GM18519 (cell line): ENCODE data around the gene HNRNPDL.
A peak's percentile ranks its signal among the peaks of the same experiment; 100 is the strongest.
"Not testable (repeated sequence)": the region's sequence is repeated elsewhere in the genome, so short reads cannot be mapped to it uniquely, and the experiment has no call there.

ENCODE experiments used
- ATAC-seq: cut with Tn5 transposase; IDR thresholded peaks from one replicate; pipeline ENCODE4 v1.9.1; 2021; ENCODE audit warnings: mild to moderate bottlenecking, moderate library complexity; ENCODE audit not compliant: unreplicated experiment, low FRiP score

The HNRNPDL gene

DNA sequence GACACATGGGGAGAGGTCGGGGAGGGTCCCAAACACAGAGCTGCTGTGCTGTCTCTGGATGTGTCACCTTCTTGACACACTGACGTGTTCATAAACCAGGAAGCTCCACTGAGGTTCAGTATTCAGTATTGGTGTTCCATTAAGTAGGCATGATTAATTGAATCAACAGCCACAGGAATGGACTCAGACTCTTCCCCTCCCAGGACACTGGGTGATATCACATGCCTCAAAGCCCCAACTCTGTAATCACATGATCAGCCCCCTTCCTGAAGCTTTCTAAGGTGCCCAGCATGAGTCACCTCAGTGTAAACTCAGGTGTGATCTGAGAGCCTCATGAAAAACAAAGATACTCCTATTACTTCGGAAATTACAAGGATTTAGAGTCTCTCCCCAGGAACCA, 35.4 kb downstream of the HNRNPDL start:
- no peak for ATAC-seq

DNA sequence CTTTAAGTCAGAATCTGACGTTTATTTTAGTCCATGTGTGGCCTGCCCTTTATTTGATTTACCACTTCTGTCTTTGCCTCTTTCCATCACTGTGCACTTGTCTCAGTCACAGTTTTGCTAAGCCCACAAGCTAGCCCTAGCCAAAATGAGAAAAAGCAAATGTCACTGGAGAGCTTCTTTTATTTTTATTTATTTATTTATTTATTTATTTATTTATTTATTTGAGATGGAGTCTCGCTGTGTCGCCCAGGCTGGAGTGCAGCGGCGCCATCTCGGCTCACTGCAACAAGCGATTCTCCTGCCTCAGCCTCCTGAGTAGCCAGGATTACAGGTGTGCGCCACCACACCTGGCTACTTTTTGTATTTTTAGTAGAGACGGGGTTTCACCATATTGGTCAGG, 40.2 kb downstream of the HNRNPDL start:
- ATAC-seq: not testable (repeated sequence)

DNA sequence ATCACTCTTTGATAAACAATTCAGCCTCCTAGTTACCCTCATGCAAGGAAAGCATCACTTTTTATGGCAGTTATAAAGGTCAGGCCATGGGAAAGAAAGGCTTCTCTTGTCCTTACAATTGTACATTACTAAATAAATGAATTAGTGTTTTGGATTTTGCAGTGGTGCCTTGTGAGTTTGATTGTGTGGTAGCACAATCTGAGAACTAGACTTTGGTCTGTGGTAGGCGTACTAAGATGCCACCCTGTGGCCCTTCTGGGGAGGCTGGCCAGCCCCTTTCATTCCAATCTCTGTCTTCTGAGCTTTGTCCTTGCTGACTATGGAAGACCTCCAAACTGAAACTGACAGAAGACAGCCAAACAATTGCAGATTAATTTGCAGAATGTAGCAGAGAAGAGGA, 41.9 kb downstream of the HNRNPDL start:
- no peak for ATAC-seq

DNA sequence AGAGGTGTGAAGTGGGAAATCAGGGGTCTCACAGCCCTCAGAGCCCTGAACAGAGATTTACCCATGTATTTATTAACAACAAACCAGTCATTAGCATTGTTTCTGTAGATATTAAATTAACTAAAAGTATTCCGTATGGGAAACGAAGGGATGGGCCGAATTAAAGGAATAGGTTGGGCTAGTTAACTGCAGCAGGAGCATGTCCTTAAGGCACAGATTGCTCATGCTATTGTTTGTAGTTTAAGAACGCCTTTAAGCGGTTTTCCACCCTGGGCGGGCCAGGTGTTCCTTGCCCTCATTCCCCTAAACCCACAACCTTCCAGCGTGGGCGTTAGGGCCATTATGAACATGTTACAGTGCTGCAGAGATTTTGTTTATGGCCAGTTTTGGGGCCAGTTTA, 44.0 kb downstream of the HNRNPDL start:
- not testable (repeated sequence) for ATAC-seq

DNA sequence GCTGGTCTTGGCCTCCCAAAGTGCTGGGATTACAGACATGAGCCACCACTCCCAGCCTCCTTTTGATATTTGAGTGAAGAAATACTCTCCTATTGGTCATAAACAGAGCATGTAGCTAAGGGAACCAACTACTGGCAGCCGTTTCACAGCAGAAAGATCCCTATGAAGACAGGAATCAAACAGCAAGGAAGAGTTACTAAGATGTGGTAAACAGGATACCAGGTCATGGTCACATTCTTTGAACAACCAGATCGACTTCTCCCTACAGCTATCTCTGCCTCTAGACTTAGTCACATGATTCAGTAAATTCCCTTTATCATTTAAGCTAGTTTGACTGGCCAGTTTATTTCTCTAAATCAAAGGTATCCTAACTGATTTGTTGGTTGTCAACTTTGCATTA, 47.5 kb downstream of the HNRNPDL start:
- ATAC-seq: no peak

DNA sequence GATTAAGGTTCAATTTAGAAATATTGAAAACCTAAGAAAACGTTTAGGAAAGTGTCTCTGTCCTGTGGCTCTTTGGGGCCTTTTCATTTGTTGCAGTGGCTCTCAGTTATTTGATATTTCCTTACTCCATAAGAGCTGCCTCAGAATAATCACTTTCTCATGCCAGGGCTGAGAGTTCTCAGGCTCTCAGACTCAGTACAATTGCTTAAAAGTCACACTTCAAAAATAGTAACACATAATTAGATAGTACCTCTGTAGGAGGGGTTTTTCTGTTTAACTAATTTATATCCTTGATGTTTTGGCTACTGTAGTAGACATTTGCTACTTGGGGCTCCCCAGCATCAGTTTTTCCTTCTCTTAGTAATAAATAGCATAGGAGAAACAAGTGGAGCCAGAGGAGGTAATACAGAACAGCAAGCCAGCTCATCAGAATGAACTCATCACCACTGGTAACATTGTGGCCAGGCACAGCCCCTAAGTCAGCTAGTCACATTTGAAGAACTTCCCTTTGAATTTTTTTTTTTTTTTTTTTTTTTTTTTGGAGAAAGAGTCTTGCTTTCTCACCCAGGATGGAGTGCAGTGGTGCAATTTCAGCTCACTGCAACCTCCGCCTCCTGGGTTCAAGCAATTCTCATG, 48.5 kb downstream of the HNRNPDL start:
- ATAC-seq: no peak

DNA sequence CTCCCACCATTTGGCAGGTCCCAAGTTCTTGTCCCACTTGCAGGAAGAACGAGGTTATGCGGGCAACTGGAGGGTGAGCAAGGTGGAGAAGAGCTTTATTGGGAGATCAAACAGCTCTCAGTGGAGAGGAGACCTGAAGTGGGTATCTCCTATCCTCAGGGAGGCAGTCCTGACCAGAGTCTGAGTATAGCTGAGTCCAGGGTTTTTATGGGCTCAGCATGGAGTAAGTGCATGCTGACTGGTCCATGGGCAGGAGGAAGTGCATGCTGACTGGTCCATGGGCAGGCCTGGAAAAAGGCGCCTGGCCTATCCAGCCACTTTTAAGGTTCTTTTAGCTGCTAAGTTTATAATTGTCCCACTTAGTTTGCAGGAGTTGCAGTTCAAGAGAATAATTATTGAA, 49.0 kb downstream of the HNRNPDL start:
- ATAC-seq: no peak

DNA sequence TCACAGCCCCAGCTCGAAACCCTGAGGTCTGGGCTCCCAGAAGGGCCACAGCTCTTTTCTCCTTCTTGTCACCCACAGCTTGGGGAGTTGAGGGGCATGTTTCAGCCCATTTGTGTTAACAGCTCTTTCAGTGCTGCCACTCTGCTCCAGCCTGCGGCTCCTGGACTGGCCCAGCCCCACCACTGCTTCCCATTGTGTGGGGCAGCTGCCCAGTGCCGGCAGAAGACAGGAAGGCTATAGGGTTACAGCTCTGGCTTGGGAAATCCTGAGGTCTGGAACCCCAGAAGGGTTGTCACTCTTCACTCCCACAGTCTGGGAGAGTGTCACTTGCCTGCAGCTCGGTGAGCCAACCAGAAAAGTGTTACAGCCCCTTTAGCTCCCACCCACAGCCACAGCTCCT, 49.4 kb downstream of the HNRNPDL start:
- ATAC-seq: no peak

DNA sequence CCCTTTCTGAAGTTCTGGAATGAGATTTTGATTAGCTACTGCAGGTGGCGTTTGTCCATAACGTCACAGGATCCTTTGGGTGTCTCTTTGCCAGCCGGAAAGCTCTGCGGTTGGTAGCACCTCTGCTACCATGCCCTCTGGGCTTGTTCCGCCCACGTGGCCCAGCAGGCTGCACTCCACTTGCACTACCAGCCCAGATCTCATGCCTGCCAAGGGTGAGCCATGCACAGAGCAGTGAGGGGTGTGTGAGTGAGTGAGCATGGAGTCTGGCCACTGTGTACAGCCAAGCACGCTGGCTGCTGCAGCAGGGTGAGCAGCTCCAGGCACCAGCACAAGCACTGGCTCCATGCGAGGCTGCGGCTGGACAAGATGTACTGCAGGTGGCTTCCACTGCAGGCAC, 49.9 kb downstream of the HNRNPDL start:
- ATAC-seq: no peak

DNA sequence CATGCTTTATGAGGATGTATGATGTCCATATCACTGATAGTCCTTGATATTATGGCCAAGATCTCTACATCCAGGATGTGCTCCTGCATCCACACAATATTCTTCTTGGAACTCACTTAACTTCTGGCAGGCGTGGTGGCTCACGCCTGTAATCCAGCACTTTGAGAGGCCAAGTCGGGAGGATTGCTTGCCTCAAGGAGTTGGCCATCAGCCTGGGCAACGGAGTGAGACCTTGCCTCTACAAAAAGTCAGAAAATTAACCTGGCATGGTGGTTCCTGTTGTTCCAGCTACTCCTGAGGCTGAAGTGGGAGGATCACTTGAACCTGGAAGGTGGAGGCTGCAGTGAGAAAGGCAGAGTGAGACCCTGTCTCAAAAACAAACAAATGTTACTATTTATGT, 54.2 kb downstream of the HNRNPDL start:
- no peak for ATAC-seq

DNA sequence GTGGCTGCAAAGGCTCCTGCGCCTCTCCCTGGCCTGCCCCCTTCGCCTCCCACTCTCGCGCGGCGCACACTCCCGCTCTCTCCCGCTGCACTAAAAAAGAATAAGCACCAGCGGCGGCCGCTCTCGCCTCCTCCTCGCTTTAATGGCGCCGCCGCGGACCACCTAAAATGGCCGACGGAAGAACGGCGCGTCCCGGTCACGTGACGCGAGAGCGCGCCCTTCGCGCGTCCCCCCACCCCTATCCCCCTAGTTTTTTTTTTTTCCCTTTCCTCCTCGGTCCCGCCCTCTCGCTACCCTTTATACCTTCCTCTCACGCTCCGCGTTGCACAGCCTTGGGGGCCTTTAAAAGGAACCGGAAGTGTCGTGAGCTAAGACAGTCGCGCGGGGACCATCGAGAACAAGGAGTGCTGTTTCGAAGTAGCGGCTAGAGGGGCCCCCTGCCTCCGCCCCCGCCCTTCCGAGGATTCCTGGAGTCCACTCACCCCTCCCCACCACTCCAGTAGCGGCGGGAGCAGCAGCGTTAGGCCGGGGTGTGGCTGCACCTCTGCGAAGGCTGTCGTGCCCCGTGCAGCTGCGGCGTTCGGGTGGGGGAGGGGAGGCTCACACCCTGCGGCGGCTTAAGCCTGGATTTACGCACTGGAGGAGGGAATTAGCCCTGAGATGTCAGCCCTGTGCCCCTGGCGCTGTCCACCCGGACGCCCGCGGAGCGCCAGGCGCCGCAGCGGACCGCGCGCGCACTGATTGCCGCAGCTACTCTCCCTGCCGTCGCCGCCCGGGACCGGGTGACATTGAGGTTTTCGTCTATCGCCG, 56.2 kb downstream of the HNRNPDL start, which contains the start of gene HNRNPD:
Gene HNRNPD (minus strand): TSS at position 176 of the 810 bp plus-strand sequence. CDS start 313 bp downstream, outside the sequence.
- peak; percentile 87 for ATAC-seq

DNA sequence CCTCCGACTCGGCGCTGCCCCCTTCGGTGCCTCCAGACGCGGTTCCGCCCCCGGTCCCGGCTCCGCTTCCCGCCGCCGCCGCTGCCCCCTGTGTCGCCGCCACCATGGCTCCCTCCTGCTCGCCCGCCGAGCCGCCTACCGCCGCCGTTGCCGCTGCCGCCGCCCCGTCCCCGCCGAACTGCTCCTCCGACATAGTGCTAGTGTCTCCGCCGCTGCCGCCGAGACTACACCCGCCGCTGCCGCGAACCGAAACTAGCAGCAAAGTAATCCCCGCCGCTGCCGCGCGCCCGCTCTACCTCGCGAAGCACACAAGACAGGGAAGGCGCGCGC, 56.8 kb downstream of the HNRNPDL start:
- ATAC-seq: peak; percentile 10
